ENCODE results near the gene ZSCAN10.
"Not testable (repeated sequence)": the region's sequence is repeated elsewhere in the genome, so short reads cannot be mapped to it uniquely, and the experiment has no call there.

ZSCAN10 gene

DNA sequence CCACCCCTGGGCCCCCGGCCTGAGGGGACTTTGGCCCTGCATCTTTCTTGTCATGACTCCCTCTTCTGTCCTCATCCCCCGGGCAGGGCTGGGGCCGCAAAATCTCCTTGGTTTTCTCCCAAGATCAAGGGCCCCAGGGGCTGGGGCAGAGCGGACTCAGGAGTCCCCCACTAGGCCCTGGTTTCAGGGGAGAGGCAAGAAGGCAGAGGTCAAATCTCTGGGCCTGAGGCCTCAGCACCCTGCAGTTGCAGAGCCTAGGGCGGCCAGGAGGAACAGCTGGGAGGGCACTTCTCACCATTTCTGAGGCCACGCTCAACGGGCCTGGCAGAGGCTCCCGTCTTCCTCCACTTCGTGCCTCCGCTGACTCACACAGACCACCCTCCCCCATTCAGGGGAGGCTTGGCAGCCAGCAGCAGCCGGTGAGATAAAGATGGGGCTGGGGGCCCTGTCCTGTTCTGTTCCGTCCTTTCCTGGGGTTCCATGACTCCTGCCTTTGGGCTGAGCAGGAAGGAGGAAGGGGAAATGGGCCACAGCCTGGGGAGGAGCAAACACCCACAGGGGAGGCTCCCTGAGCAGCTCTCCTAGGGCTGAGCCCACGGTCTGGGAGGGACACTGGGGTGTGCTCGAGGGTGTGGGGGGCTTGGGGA is 12.4 kb downstream of the ZSCAN10 start:
- DNase-seq (ENCODE audit: extremely low read depth in 1 of 2, low read depth in 1 of 2): no peak

GRCh38 chr16:3085868-3086595 is 13.1 kb downstream of the ZSCAN10 start:
- DNase-seq (ENCODE audit: extremely low read depth in 1 of 2, low read depth in 1 of 2): no peak

DNA sequence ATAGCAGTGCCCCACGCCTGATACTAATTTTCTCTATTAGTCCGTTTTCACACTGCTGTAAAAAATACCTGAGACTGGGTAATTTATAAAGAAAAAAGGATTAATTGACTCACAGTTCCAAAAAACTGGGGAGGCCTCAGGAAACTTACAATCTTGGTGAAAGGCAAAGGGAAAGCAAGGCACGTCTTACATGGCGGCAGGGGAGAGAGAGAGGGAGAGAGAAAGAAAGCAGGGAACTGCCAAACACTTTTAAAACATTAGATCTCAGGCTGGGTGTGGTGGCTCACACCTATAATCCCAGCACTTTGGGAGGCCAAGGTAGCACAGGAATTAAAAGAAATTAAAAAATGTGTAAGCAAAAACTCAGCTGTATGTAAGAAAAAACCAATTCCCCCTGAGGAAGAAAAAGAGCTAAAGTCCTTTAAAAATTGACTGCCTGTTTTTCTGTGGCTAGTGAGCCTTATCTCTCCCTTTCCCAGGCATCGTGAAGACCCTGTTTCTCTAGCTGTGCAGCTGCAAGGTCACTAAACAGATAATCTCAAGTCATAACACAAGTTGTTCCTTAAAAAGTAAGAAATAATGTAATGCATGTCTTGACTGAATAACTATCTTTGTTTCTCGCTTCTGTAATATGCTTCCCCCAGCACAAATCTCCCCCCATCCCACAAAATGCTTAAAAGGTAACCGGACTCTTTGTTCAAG is 14.0 kb downstream of the ZSCAN10 start:
- DNase-seq (ENCODE audit: extremely low read depth in 1 of 2, low read depth in 1 of 2): no peak

- no peak for DNase-seq (ENCODE audit: extremely low read depth in 1 of 2, low read depth in 1 of 2)
Measured at GRCh38 chr16:3084491-3084890, 14.6 kb downstream of the ZSCAN10 start.

- DNase-seq (ENCODE audit: extremely low read depth in 1 of 2, low read depth in 1 of 2): not testable (repeated sequence)
Measured at GRCh38 chr16:3083408-3083807, 15.7 kb downstream of the ZSCAN10 start.

DNA sequence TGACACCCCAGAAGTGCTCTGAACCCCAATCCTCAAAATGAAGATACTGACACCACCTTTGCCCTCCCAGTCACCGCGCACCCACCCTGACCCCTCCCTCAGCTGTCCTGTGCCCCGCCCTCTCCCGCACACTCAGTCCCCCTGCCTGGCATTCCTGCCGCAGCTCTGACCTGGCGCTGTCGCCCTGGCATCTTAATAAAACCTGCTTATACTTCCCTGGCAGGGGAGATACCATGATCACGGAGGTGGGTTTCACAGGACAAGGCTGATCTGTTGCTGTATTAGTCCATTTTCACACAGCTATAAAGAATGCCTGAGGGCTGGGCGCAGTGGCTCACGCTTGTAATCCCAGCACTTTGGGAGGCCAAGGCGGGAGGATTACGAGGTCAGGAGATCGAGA is 17.1 kb downstream of the ZSCAN10 start:
- DNase-seq (ENCODE audit: extremely low read depth in 1 of 2, low read depth in 1 of 2): not testable (repeated sequence)

GRCh38 chr16:3080024-3080423 is 19.1 kb downstream of the ZSCAN10 start:
- DNase-seq (ENCODE audit: extremely low read depth in 1 of 2, low read depth in 1 of 2): no peak

GRCh38 chr16:3076577-3076976 is 22.5 kb downstream of the ZSCAN10 start:
- DNase-seq (ENCODE audit: extremely low read depth in 1 of 2, low read depth in 1 of 2): no peak

GRCh38 chr16:3075946-3076345 is 23.1 kb downstream of the ZSCAN10 start:
- DNase-seq (ENCODE audit: extremely low read depth in 1 of 2, low read depth in 1 of 2): not testable (repeated sequence)

- DNase-seq (ENCODE audit: extremely low read depth in 1 of 2, low read depth in 1 of 2): no peak
Measured at GRCh38 chr16:3075523-3075915, 23.6 kb downstream of the ZSCAN10 start.

GRCh38 chr16:3074860-3075522 is 24.1 kb downstream of the ZSCAN10 start:
- peak; percentile 42 to 49 for DNase-seq (ENCODE audit: extremely low read depth in 1 of 2, low read depth in 1 of 2)

GRCh38 chr16:3073448-3073847 is 25.6 kb downstream of the ZSCAN10 start:
- DNase-seq (ENCODE audit: extremely low read depth in 1 of 2, low read depth in 1 of 2): no peak

- DNase-seq (ENCODE audit: extremely low read depth in 1 of 2, low read depth in 1 of 2): not testable (repeated sequence)
Measured at GRCh38 chr16:3072576-3073263, 26.4 kb downstream of the ZSCAN10 start.

DNA sequence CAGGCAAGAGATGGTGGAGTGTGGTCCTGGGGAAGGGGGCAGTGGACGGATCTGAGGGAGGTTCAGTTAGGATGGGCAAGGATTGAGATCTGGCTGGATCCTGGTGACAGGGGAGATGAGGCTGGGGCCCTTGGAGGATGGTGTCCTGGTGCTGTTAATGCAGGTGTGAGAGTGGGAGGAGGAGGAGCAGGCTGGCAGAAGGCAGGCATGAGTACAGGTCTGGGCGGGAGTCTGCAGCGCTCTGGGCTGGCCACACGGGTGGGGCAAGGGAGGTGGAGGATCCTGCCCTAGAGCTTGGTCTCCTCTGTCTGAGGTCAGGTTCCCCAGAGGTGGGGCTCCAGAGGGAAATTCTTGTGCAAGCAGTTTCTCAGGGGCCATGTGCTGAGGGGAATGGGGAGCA is 26.9 kb downstream of the ZSCAN10 start:
- DNase-seq (ENCODE audit: extremely low read depth in 1 of 2, low read depth in 1 of 2): not testable (repeated sequence)

DNA sequence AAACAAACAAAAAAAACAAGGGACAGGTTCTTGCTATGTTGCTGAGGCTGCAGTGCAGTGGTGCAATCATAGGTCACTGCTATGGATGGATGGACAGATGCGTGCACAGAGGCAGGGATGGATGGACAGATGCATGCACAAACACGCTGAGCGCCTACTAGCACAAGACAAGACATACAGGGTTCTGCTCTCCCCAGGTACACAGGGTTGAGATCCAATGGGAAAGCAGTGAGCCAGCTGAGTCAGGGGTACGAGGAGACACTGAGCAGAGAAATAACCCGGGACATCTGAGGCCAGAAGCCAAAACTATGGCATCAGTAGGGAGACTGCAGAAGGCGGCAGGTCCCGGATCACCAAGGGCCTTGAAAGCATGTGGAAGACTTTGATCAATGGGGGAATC is 27.4 kb downstream of the ZSCAN10 start:
- no peak for DNase-seq (ENCODE audit: extremely low read depth in 1 of 2, low read depth in 1 of 2)

GRCh38 chr16:3070608-3071111 is 28.4 kb downstream of the ZSCAN10 start:
- DNase-seq (ENCODE audit: extremely low read depth in 1 of 2, low read depth in 1 of 2): no peak

DNA sequence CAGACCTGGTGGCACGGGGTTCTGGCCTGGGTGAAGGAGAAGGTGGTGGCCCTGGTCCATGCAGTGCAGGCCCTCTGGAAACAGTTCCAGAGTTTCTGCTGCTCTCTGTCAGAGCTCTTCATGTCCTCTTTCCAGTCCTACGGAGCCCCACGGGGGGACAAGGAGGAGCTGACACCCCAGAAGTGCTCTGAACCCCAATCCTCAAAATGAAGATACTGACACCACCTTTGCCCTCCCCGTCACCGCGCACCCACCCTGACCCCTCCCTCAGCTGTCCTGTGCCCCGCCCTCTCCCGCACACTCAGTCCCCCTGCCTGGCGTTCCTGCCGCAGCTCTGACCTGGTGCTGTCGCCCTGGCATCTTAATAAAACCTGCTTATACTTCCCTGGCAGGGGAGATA is 29.9 kb downstream of the ZSCAN10 start:
- not testable (repeated sequence) for DNase-seq (ENCODE audit: extremely low read depth in 1 of 2, low read depth in 1 of 2)

DNA sequence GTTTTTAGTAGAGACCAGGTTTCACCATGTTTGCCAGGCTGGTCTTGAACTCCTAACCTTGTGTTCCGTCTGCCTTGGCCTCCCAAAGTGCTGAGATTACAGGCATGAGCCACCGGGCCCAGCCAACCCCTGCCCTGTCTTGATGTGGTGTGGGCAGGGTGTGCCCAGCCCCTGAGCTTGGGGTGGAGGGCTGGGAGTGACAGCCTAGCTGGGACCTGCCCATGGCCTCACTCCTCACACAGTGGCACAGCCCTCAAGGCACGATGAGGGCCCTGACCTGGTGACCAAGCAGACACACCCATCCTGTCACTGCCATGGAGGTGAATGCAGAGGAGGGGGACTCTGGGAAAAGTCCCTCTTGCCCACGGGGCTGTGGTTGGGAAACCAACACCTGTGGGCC is 30.6 kb downstream of the ZSCAN10 start:
- DNase-seq (ENCODE audit: extremely low read depth in 1 of 2, low read depth in 1 of 2): no peak

- DNase-seq (ENCODE audit: extremely low read depth in 1 of 2, low read depth in 1 of 2): no peak
Measured at GRCh38 chr16:3066440-3066748, 32.7 kb downstream of the ZSCAN10 start.

GRCh38 chr16:3065742-3066439 is 33.2 kb downstream of the ZSCAN10 start:
- DNase-seq (ENCODE audit: extremely low read depth in 1 of 2, low read depth in 1 of 2): no peak

Data from activated CD8-positive, alpha-beta memory T cell treated with anti-CD3 and anti-CD28 coated beads for 1 hour (primary cell).